ENCODE data around the gene TTLL7.

GRCh38 chr1:84001501-84001900 lies 2.6 kb upstream of the TTLL7 start:
- no peak for TF ChIP-seq POLR2A (IDR thresholded peaks at IDR 0.05)
- TF ChIP-seq CTCF (IDR thresholded peaks at IDR 0.05) = no peak
- no peak for TF ChIP-seq EP300 (IDR thresholded peaks at IDR 0.05)
- no peak for TF ChIP-seq POLR2AphosphoS5 (IDR thresholded peaks at IDR 0.05)
